GM19463 (cell line): ENCODE measurements around the gene HOXD1.

Experiments used
- ATAC-seq: cut with Tn5 transposase; IDR thresholded peaks from one replicate; pipeline ENCODE4 v1.9.1; 2021; ENCODE audit warnings: mild to moderate bottlenecking, moderate library complexity; ENCODE audit not compliant: unreplicated experiment

HOXD1 gene

GRCh38 chr2:176164611-176165369, 23.7 kb upstream of the HOXD1 start:
- ATAC-seq: no peak

GRCh38 chr2:176165370-176166050, 23.0 kb upstream of the HOXD1 start:
- no peak for ATAC-seq

- no peak for ATAC-seq
Observed at GRCh38 chr2:176166272-176166671, 22.2 kb upstream of the HOXD1 start.

GRCh38 chr2:176167398-176167797, 21.1 kb upstream of the HOXD1 start:
- ATAC-seq: no peak

GRCh38 chr2:176169181-176169580, 19.3 kb upstream of the HOXD1 start:
- no peak for ATAC-seq

GRCh38 chr2:176169711-176170110, 18.8 kb upstream of the HOXD1 start:
- ATAC-seq: no peak

GRCh38 chr2:176170602-176171305, 17.7 kb upstream of the HOXD1 start:
- ATAC-seq: no peak

GRCh38 chr2:176171351-176172006, 17.0 kb upstream of the HOXD1 start:
- ATAC-seq: no peak

- ATAC-seq: no peak
Observed at GRCh38 chr2:176172007-176172894, 16.2 kb upstream of the HOXD1 start.

- no peak for ATAC-seq
Observed at GRCh38 chr2:176172895-176173566, 15.4 kb upstream of the HOXD1 start.

GRCh38 chr2:176173567-176174381, 14.7 kb upstream of the HOXD1 start:
- ATAC-seq: no peak

- no peak for ATAC-seq
Observed at GRCh38 chr2:176174382-176174823, 14.1 kb upstream of the HOXD1 start.

GRCh38 chr2:176174824-176175708, 13.4 kb upstream of the HOXD1 start:
- no peak for ATAC-seq

GRCh38 chr2:176175709-176176607, 12.5 kb upstream of the HOXD1 start:
- no peak for ATAC-seq

GRCh38 chr2:176177580-176178037, 10.9 kb upstream of the HOXD1 start:
- ATAC-seq: no peak

- no peak for ATAC-seq
Observed at GRCh38 chr2:176178038-176178756, 10.3 kb upstream of the HOXD1 start.
